ENCODE measurements around the gene SYT14.

SYT14 gene

GRCh38 chr1:210124736-210125135 is 186.7 kb downstream of the SYT14 start:
- TF ChIP-seq CTCF (IDR thresholded peaks at IDR 0.05; ENCODE audit: control insufficient read depth, extremely low read depth, insufficient read depth) = no peak

GRCh38 chr1:210125143-210125542 is 187.1 kb downstream of the SYT14 start:
- no peak overlapping the region for H3K4me3 ChIP-seq (ENCODE audit: low read depth, low read length)
- DNase-seq (ENCODE audit: low read depth) = no peak
- TF ChIP-seq CTCF (IDR thresholded peaks at IDR 0.05; ENCODE audit: control insufficient read depth, extremely low read depth, insufficient read depth) = no peak

More at GRCh38 chr1:210124736-210125135, 186.7 kb downstream of the SYT14 start:
- no peak for DNase-seq (ENCODE audit: low read depth)
- H3K4me3 ChIP-seq (ENCODE audit: low read depth, low read length) = no peak overlapping the region

GRCh38 chr1:210129092-210129491 is 191.1 kb downstream of the SYT14 start:
- no peak for TF ChIP-seq CTCF (IDR thresholded peaks at IDR 0.05; ENCODE audit: control insufficient read depth, extremely low read depth, insufficient read depth)
- DNase-seq (ENCODE audit: low read depth) = no peak
- no peak overlapping the region for H3K4me3 ChIP-seq (ENCODE audit: low read depth, low read length)

GRCh38 chr1:210129759-210130158 is 191.7 kb downstream of the SYT14 start:
- no peak for TF ChIP-seq CTCF (IDR thresholded peaks at IDR 0.05; ENCODE audit: control insufficient read depth, extremely low read depth, insufficient read depth)
- DNase-seq (ENCODE audit: low read depth) = no peak
- H3K4me3 ChIP-seq (ENCODE audit: low read depth, low read length) = no peak overlapping the region

GRCh38 chr1:210132582-210132981 is 194.6 kb downstream of the SYT14 start:
- peak; percentile 1 for DNase-seq (ENCODE audit: low read depth)
- H3K4me3 ChIP-seq (ENCODE audit: low read depth, low read length) = no peak overlapping the region
- no peak for TF ChIP-seq CTCF (IDR thresholded peaks at IDR 0.05; ENCODE audit: control insufficient read depth, extremely low read depth, insufficient read depth)

GRCh38 chr1:210143465-210144062 is 205.5 kb downstream of the SYT14 start:
- TF ChIP-seq CTCF (IDR thresholded peaks at IDR 0.05; ENCODE audit: control insufficient read depth, extremely low read depth, insufficient read depth) = peak; percentile 65
- peak; percentile 17 for DNase-seq (ENCODE audit: low read depth)
- H3K4me3 ChIP-seq (ENCODE audit: low read depth, low read length) = no peak overlapping the region

- TF ChIP-seq CTCF (IDR thresholded peaks at IDR 0.05; ENCODE audit: control insufficient read depth, extremely low read depth, insufficient read depth) = no peak
- H3K4me3 ChIP-seq (ENCODE audit: low read depth, low read length) = no peak overlapping the region
- DNase-seq (ENCODE audit: low read depth) = no peak
These were observed 206.7 kb downstream of the SYT14 start for GRCh38 chr1:210144736-210145135.
